ENCODE measurements around the gene LMX1A.

The LMX1A gene

DNA sequence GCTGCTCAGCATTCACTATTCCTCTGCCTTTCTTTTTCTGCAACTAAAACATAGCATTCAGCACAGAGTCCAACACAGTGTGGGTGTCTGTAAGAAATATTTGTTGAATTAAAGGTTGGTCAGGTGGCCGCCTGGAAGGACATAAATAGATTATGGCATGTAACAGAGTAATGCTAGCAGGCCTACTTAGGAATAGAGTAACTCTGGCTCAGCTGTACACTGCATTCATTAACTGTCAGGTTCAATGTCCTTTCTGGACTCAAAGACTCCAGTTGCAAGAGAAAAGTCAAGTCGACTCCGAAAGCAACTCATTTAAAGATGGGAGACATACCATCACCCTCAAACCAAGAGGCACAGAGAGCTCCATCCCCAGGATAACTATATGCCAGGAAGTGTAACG, 116.0 kb downstream of the LMX1A start:
- Histone ChIP-seq H4K20me1 (ENCODE audit: insufficient read depth, low read length, poor library complexity, severe bottlenecking) (no peaks in the 10 kb centered on the region), H3K9me3 (ENCODE audit: insufficient read depth, low read depth, low read length) (no peaks in the 10 kb centered on the region), H3K4me3 (ENCODE audit: low read length, poor library complexity, severe bottlenecking) (no peak overlapping the region), H3K4me1 (ENCODE audit: insufficient read depth, low read length, poor library complexity, severe bottlenecking) (no peaks in the 10 kb centered on the region), H3K36me3 (ENCODE audit: insufficient read depth, low read length) (no peaks in the 10 kb centered on the region), H3K9ac (ENCODE audit: low read depth, low read length, poor library complexity, severe bottlenecking) (no peak overlapping the region), H3F3A (ENCODE audit: low read depth) (no peaks in the 10 kb centered on the region), H2AFZ (ENCODE audit: low read length) (no peak overlapping the region), H3K4me2 (ENCODE audit: low read depth, low read length, poor library complexity, severe bottlenecking) (no peak overlapping the region), H3K27me3 (ENCODE audit: insufficient read depth, low read length, poor library complexity, severe bottlenecking) (no peaks in the 10 kb centered on the region), H3K9me2 (replicated peaks; ENCODE audit: low read depth, low read length) (no peaks in the 10 kb centered on the region), H3K79me2 (ENCODE audit: insufficient read depth, low read length) (no peaks in the 10 kb centered on the region)
- TF ChIP-seq EZH2phosphoT487 (IDR thresholded peaks at IDR 0.05; ENCODE audit: borderline replicate concordance), result no peak
- TF ChIP-seq, protein P1, sequence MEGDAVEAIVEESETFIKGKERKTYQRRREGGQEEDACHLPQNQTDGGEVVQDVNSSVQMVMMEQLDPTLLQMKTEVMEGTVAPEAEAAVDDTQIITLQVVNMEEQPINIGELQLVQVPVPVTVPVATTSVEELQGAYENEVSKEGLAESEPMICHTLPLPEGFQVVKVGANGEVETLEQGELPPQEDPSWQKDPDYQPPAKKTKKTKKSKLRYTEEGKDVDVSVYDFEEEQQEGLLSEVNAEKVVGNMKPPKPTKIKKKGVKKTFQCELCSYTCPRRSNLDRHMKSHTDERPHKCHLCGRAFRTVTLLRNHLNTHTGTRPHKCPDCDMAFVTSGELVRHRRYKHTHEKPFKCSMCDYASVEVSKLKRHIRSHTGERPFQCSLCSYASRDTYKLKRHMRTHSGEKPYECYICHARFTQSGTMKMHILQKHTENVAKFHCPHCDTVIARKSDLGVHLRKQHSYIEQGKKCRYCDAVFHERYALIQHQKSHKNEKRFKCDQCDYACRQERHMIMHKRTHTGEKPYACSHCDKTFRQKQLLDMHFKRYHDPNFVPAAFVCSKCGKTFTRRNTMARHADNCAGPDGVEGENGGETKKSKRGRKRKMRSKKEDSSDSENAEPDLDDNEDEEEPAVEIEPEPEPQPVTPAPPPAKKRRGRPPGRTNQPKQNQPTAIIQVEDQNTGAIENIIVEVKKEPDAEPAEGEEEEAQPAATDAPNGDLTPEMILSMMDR (conservative IDR thresholded peaks at IDR 0.05; ENCODE audit: low read length), result no peak

GRCh38 chr1:165239873-165240272, 116.6 kb downstream of the LMX1A start:
- H3K4me3 ChIP-seq (ENCODE audit: low read length, poor library complexity, severe bottlenecking), result no peak overlapping the region
- H3K79me2 ChIP-seq (ENCODE audit: insufficient read depth, low read length), result no peaks in the 10 kb centered on the region
- no peaks in the 10 kb centered on the region for H3K36me3 ChIP-seq (ENCODE audit: insufficient read depth, low read length)
- no peak overlapping the region for H2AFZ ChIP-seq (ENCODE audit: low read length)
- H3K9ac ChIP-seq (ENCODE audit: low read depth, low read length, poor library complexity, severe bottlenecking), result no peak overlapping the region
- no peaks in the 10 kb centered on the region for H3K9me3 ChIP-seq (ENCODE audit: insufficient read depth, low read depth, low read length)
- TF ChIP-seq, protein P1 (conservative IDR thresholded peaks at IDR 0.05; ENCODE audit: low read length), result no peak
- no peaks in the 10 kb centered on the region for H3K4me1 ChIP-seq (ENCODE audit: insufficient read depth, low read length, poor library complexity, severe bottlenecking)
- H3K9me2 ChIP-seq (replicated peaks; ENCODE audit: low read depth, low read length), result no peaks in the 10 kb centered on the region
- no peaks in the 10 kb centered on the region for H3F3A ChIP-seq (ENCODE audit: low read depth)
- no peaks in the 10 kb centered on the region for H3K27me3 ChIP-seq (ENCODE audit: insufficient read depth, low read length, poor library complexity, severe bottlenecking)
- no peak overlapping the region for H3K4me2 ChIP-seq (ENCODE audit: low read depth, low read length, poor library complexity, severe bottlenecking)
- H4K20me1 ChIP-seq (ENCODE audit: insufficient read depth, low read length, poor library complexity, severe bottlenecking), result no peaks in the 10 kb centered on the region

- Histone ChIP-seq H4K20me1 (ENCODE audit: insufficient read depth, low read length, poor library complexity, severe bottlenecking) (no peaks in the 10 kb centered on the region), H2AFZ (ENCODE audit: low read length) (no peak overlapping the region), H3F3A (ENCODE audit: low read depth) (no peaks in the 10 kb centered on the region), H3K9me2 (replicated peaks; ENCODE audit: low read depth, low read length) (no peaks in the 10 kb centered on the region), H3K79me2 (ENCODE audit: insufficient read depth, low read length) (no peaks in the 10 kb centered on the region), H3K4me3 (ENCODE audit: low read length, poor library complexity, severe bottlenecking) (no peak overlapping the region), H3K27me3 (ENCODE audit: insufficient read depth, low read length, poor library complexity, severe bottlenecking) (no peaks in the 10 kb centered on the region), H3K9ac (ENCODE audit: low read depth, low read length, poor library complexity, severe bottlenecking) (no peak overlapping the region), H3K36me3 (ENCODE audit: insufficient read depth, low read length) (no peaks in the 10 kb centered on the region), H3K9me3 (ENCODE audit: insufficient read depth, low read depth, low read length) (no peaks in the 10 kb centered on the region), H3K4me1 (ENCODE audit: insufficient read depth, low read length, poor library complexity, severe bottlenecking) (no peaks in the 10 kb centered on the region), H3K4me2 (ENCODE audit: low read depth, low read length, poor library complexity, severe bottlenecking) (no peak overlapping the region)
- TF ChIP-seq, protein P1 (conservative IDR thresholded peaks at IDR 0.05; ENCODE audit: low read length), result no peak
- TF ChIP-seq EZH2phosphoT487 (IDR thresholded peaks at IDR 0.05; ENCODE audit: borderline replicate concordance), result no peak
Observed at GRCh38 chr1:165235777-165236291, 120.7 kb downstream of the LMX1A start.
